Right atrium auricular region (tissue), 2 donors: ENCODE results near the gene NRCAM. TPM values are rescaled to one million over a fixed set of nuclear protein-coding genes. Genes with fewer than 3 reads are reported as not detected.

Source experiments
- DNase-seq: peaks from one replicate; pipeline ENCODE4 v3.0.0-alpha.2; 2019; ENCODE audit warnings: low spot score
- H3K27ac ChIP-seq, 2 donors: fragments of 200-600 bp; sonication (generic); 1 replicate in 1 of 2; 2 replicates in 1 of 2; pipeline ENCODE4 v1.5.1; 2016 to 2019
- H3K27me3 ChIP-seq, 2 donors: fragments of 200-600 bp; sonication (generic); one replicate each; pipeline versions ENCODE4 v1.5.1 to v1.6.0; 2017 to 2019
- H3K36me3 ChIP-seq: fragments of 200-600 bp; sonication (generic); one replicate; pipeline ENCODE4 v1.5.1; 2016
- H3K4me1 ChIP-seq, 2 donors: fragments of 200-600 bp; sonication (generic); one replicate each; pipeline versions ENCODE4 v1.5.1 to v1.6.0; 2017 to 2019
- H3K4me3 ChIP-seq, 2 donors: fragments of 200-600 bp; sonication (generic); 1 replicate in 1 of 2; 2 replicates in 1 of 2; pipeline ENCODE4 v1.5.1; 2017 to 2019; ENCODE audit warnings: mild to moderate bottlenecking in 1 of 2, moderate library complexity in 1 of 2
- H3K9me3 ChIP-seq, 2 donors: fragments of 200-600 bp; sonication (generic); one replicate each; pipeline ENCODE4 v1.5.1; 2019
- total RNA-seq, 2 donors: library from RNA; depleted of rRNA; stranded (reverse); fragments of >200 nt; gene quantifications; one replicate each; pipeline ENCODE4 v1.1.0, GENCODE V29; 2016
- TF ChIP-seq, protein P1 (sequence below), 2 donors: fragments of 200-600 bp; sonication (generic); IDR thresholded peaks; one replicate each; pipeline ENCODE4 v1.5.1; 2019; ENCODE audit warnings: antibody characterized with exemption in 2 of 2

The NRCAM gene
- total RNA-seq, 2 donors from 2014 or later: 0.63 to 0.93 TPM

- TF ChIP-seq, protein P1, sequence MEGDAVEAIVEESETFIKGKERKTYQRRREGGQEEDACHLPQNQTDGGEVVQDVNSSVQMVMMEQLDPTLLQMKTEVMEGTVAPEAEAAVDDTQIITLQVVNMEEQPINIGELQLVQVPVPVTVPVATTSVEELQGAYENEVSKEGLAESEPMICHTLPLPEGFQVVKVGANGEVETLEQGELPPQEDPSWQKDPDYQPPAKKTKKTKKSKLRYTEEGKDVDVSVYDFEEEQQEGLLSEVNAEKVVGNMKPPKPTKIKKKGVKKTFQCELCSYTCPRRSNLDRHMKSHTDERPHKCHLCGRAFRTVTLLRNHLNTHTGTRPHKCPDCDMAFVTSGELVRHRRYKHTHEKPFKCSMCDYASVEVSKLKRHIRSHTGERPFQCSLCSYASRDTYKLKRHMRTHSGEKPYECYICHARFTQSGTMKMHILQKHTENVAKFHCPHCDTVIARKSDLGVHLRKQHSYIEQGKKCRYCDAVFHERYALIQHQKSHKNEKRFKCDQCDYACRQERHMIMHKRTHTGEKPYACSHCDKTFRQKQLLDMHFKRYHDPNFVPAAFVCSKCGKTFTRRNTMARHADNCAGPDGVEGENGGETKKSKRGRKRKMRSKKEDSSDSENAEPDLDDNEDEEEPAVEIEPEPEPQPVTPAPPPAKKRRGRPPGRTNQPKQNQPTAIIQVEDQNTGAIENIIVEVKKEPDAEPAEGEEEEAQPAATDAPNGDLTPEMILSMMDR (IDR thresholded peaks at IDR 0.05): no peak
- Histone ChIP-seq H3K4me3 (no peak overlapping the region), H3K27me3 (no peaks in the 10 kb centered on the region), H3K9me3 (no peaks in the 10 kb centered on the region), H3K4me1 (no peaks in the 10 kb centered on the region), H3K27ac (no peak overlapping the region), H3K36me3 (no peaks in the 10 kb centered on the region)
- no peak for DNase-seq
These were observed 250.9 kb downstream of the NRCAM start for GRCh38 chr7:108205311-108205710.

- Histone ChIP-seq H3K4me1 (no peaks in the 10 kb centered on the region), H3K27ac (no peak overlapping the region), H3K27me3 (no peaks in the 10 kb centered on the region), H3K4me3 (no peak overlapping the region), H3K36me3 (no peaks in the 10 kb centered on the region), H3K9me3 (no peaks in the 10 kb centered on the region)
- TF ChIP-seq, protein P1 (IDR thresholded peaks at IDR 0.05): no peak
- no peak for DNase-seq
These were observed 251.9 kb downstream of the NRCAM start for GRCh38 chr7:108204281-108204796.

DNA sequence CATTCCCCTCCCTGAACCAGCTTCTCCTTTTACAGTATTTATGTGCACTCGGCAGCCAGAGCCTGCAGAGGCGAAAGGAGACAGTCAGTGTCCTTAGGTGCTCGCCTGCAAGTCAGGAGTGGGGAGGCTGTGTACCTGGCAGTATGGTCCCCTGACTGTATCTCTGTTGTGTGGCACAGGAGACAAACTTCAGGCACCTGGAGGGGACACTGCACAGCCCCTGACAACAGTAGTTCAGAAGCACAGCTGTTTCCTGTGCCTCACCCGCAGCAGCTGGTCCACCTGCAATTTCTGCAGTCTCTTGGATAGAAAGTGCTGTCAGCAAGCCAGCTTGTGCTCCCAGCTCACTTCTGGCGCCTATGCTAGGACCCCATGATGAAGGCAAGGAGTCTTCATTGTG lies 252.7 kb downstream of the NRCAM start:
- Histone ChIP-seq H3K27ac (no peak overlapping the region), H3K9me3 (no peaks in the 10 kb centered on the region), H3K4me1 (no peaks in the 10 kb centered on the region), H3K4me3 (no peak overlapping the region), H3K27me3 (no peaks in the 10 kb centered on the region), H3K36me3 (no peaks in the 10 kb centered on the region)
- TF ChIP-seq, protein P1 (IDR thresholded peaks at IDR 0.05): no peak
- DNase-seq: no peak

- H3K4me1 ChIP-seq: no peaks in the 10 kb centered on the region
- no peaks in the 10 kb centered on the region for H3K9me3 ChIP-seq
- no peak for DNase-seq
- TF ChIP-seq, protein P1 (IDR thresholded peaks at IDR 0.05): no peak
- no peak overlapping the region for H3K4me3 ChIP-seq
- no peak overlapping the region for H3K27ac ChIP-seq
- no peaks in the 10 kb centered on the region for H3K27me3 ChIP-seq
- H3K36me3 ChIP-seq: no peaks in the 10 kb centered on the region
These were observed 253.5 kb downstream of the NRCAM start for GRCh38 chr7:108202743-108203142.

DNA sequence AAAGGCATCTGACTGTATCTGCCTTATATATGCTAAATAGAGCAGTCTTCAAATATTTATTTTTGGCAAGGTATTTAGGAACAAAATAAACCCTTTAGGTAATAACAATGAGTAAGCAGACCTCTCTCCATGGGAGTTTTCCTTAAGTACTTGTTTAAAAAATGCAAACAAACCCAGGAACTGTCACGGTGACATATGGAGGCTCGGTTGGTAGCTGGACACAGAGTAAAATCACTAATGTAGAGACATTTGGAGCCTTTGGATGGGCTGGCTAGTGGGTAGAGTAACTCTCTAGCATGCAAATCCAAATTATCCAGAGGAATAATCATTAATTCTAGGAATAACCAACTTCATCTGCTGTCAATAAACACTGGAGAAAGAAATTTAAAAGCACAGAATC lies 254.5 kb downstream of the NRCAM start:
- no peak overlapping the region for H3K4me3 ChIP-seq

More for the DNA sequence above, 254.5 kb downstream of the NRCAM start:
- Histone ChIP-seq H3K4me1 (no peaks in the 10 kb centered on the region), H3K36me3 (no peaks in the 10 kb centered on the region), H3K27ac (no peak overlapping the region), H3K9me3 (no peaks in the 10 kb centered on the region), H3K27me3 (no peaks in the 10 kb centered on the region)
- TF ChIP-seq, protein P1 (IDR thresholded peaks at IDR 0.05): no peak
- no peak for DNase-seq
